SK-N-MC (cell line): Measurements from ENCODE around the gene ATP6V1G2.
"Not testable (repeated sequence)": the region's sequence is repeated elsewhere in the genome, so short reads cannot be mapped to it uniquely, and the experiment has no call there.

Source experiments
- DNase-seq: peaks from one replicate; pipeline ENCODE4 v3.0.0-alpha.2; 2011; ENCODE audit warnings: low read depth, low spot score
- H3K27ac ChIP-seq: fragments of 200-600 bp; sonication (generic); 2 replicates; pipeline ENCODE4 v1.5.1; 2016; ENCODE audit warnings: mixed run types
- H3K36me3 ChIP-seq: fragments of 200-600 bp; sonication (generic); 2 replicates; pipeline ENCODE4 v1.6.1; 2017; ENCODE audit warnings: antibody characterized with exemption, low read length, mixed read lengths; ENCODE audit not compliant: insufficient read depth
- H3K4me3 ChIP-seq: fragments of 200-600 bp; sonication (generic); 2 replicates; pipeline ENCODE4 v1.5.1; 2016
- H3K9ac ChIP-seq: fragments of 200-600 bp; sonication (generic); 2 replicates; pipeline ENCODE4 v1.8.0; 2017; ENCODE audit warnings: mixed run types, mixed read lengths; ENCODE audit not compliant: insufficient read length
- H3K9me3 ChIP-seq: fragments of 200-600 bp; sonication (generic); 2 replicates; pipeline ENCODE4 v1.6.1; 2017; ENCODE audit warnings: low read depth, mild to moderate bottlenecking, antibody characterized with exemption, low read length, moderate library complexity, mixed read lengths
- EZH2 ChIP-seq: fragments of 200-600 bp; sonication (generic); IDR thresholded peaks from one replicate; pipeline ENCODE4 v1.6.1; 2017; ENCODE audit warnings: antibody characterized with exemption
- FOXP2 ChIP-seq: optimal IDR thresholded peaks from 2 replicates; pipeline ENCODE3; 2011; ENCODE audit warnings: mild to moderate bottlenecking, moderate library complexity; ENCODE audit not compliant: insufficient read depth; ENCODE audit errors: extremely low read length, control extremely low read depth
- POLR2AphosphoS5 ChIP-seq: IDR thresholded peaks from 2 replicates; pipeline ENCODE4 v1.6.1; 2012; ENCODE audit warnings: mild to moderate bottlenecking, low read depth, low read length, borderline replicate concordance

ATP6V1G2 gene

DNA sequence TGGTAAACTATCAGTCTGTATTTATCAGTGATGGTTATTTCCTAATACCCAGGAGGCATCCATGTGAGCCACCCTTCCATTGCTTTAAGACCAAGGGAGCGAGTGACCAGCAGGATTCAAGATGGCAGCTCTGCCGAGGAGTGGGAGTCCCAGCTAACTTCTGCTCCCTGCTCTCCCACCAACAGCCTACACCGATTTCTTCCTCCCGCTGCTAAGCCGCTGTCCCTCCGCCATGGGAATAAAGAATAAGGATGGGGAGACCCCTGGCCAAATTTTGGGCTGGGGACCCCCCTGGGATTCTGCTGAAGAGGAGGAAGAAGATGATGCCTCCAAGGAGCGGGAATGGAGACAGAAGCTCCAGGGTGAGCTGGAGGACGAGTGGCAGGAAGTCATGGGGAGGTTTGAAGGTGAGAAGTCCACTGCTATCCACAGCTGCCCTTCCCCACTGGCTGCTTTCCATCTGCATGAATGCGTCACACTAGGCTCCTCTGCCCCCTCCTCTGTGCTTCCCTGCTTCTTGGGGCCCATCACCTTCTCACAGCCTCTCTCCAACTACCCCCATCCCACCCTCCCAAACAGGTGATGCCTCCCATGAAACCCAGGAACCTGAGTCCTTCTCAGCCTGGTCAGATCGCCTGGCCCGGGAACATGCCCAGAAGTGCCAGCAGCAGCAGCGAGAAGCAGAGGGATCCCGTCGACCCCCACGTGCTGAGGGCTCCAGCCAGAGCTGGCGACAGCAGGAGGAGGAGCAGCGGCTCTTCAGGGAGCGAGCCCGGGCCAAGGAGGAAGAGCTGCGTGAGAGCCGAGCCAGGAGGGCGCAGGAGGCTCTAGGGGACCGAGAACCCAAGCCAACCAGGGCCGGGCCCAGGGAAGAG is 11.3 kb upstream of the ATP6V1G2 start:
- no peak overlapping the region for H3K4me3 ChIP-seq
- H3K9ac ChIP-seq, result no peak overlapping the region
- peaks cover 18% of the 10 kb centered on the region; the same call in 1 of the 2 replicates for H3K36me3 ChIP-seq
- DNase-seq, result no peak
- no peak overlapping the region for H3K27ac ChIP-seq
- no peak for TF ChIP-seq FOXP2
- no peak for TF ChIP-seq POLR2AphosphoS5
- no peak for TF ChIP-seq EZH2
- H3K9me3 ChIP-seq, result no peaks in the 10 kb centered on the region

DNA sequence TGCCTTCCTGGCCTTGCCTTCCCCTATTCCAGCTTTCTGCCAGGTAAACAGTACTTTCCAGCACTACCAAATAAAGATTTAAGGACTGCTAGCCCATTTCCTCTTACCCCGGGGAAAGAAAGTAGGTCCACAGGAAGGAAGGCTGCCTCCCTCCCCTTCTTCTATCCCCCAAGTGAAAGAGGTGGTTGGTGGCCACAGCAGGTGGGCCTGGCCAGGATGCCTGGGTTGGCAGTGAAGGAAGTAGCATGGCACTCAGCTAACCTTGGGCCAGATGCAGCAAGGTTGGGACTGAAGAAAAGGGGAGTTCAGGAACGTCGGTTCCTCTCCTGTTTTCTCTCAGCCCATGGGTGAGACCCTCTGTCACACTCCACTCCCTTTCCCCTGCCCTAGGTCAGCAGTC is 9.9 kb upstream of the ATP6V1G2 start:
- peaks cover 18% of the 10 kb centered on the region; the same call in 1 of the 2 replicates for H3K36me3 ChIP-seq
- H3K27ac ChIP-seq, result no peak overlapping the region

GRCh38 chr6:31551371-31551770 is 5.0 kb upstream of the ATP6V1G2 start:
- H3K9ac ChIP-seq, H3K4me3 ChIP-seq, DNase-seq, H3K9me3 ChIP-seq, H3K27ac ChIP-seq: not testable (repeated sequence)
- H3K36me3 ChIP-seq, result peaks cover 28% of the 10 kb centered on the region; the same call in 1 of the 2 replicates

More for the DNA sequence above, 9.9 kb upstream of the ATP6V1G2 start:
- no peak overlapping the region for H3K9ac ChIP-seq
- TF ChIP-seq POLR2AphosphoS5, result no peak
- no peak for TF ChIP-seq EZH2
- no peak for TF ChIP-seq FOXP2
- no peak overlapping the region for H3K4me3 ChIP-seq
- H3K9me3 ChIP-seq, result no peaks in the 10 kb centered on the region
- DNase-seq, result no peak

DNA sequence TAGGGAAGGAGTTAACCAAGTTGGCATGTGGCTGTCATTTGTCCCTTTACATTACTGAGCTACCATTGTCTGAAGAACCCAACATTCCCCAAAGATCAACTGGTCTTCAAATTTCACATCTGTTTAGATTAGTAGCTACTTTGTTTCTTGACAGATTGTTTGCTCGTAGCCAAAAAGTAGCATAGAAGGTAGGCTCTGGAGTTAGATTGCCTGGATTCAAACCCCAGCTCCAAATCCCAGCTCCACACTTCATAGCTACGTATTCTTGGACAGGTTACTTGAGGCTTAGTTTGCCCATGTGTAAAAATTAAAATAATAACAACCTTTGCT is 2.1 kb upstream of the ATP6V1G2 start:
- Histone ChIP-seq H3K9me3 (no peaks in the 10 kb centered on the region), H3K9ac (peak overlapping the region; percentile 91)

DNA sequence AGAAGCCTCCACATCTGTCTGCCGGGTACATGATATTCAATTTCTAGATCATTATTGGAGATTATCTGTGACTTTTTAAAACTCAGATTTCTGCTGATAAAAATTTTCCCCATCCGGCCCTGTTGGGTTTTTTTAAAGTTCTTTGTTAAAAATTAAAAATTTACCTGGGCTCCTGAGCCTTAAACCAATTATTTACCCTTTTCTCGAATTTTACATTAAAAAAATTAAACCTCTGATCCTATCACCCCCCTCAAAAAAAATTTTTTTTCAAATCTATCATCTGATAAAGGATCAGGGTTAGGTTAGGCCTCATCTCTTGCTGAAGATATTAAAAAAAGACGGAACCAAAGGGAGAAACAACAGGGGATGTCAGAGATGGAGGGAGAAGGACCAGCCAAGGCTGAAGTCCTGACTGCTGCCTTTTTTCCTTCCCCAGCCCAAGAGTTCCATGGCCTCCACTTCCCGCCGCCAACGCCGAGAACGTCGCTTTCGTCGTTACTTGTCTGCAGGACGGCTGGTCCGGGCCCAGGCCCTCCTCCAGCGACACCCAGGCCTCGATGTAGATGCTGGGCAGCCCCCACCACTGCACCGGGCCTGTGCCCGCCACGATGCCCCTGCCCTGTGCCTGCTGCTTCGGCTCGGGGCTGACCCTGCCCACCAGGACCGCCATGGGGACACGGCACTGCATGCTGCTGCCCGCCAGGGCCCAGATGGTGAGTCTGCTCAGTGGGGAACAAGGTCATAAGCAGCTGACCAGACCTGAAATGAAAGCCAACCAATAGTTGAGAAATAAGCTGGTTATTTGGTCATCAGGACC is 1.5 kb upstream of the ATP6V1G2 start:
- Histone ChIP-seq H3K9ac (peak overlapping the region; percentile 91), H3K36me3 (peaks cover 19% of the 10 kb centered on the region; the same call in 1 of the 2 replicates), H3K4me3 (peak overlapping the region; percentile 86), H3K27ac (peak overlapping the region; percentile 92), H3K9me3 (no peaks in the 10 kb centered on the region)
- TF ChIP-seq EZH2 (no peak), POLR2AphosphoS5 (no peak), FOXP2 (no peak)
- DNase-seq, result no peak

More for the DNA sequence above, 2.1 kb upstream of the ATP6V1G2 start:
- peaks cover 23% of the 10 kb centered on the region; the same call in 1 of the 2 replicates for H3K36me3 ChIP-seq
- peak overlapping the region; percentile 86 for H3K4me3 ChIP-seq
- TF ChIP-seq POLR2AphosphoS5, result no peak
- no peak for TF ChIP-seq EZH2
- no peak for TF ChIP-seq FOXP2
- no peak for DNase-seq
- H3K27ac ChIP-seq, result peak overlapping the region; percentile 92

DNA sequence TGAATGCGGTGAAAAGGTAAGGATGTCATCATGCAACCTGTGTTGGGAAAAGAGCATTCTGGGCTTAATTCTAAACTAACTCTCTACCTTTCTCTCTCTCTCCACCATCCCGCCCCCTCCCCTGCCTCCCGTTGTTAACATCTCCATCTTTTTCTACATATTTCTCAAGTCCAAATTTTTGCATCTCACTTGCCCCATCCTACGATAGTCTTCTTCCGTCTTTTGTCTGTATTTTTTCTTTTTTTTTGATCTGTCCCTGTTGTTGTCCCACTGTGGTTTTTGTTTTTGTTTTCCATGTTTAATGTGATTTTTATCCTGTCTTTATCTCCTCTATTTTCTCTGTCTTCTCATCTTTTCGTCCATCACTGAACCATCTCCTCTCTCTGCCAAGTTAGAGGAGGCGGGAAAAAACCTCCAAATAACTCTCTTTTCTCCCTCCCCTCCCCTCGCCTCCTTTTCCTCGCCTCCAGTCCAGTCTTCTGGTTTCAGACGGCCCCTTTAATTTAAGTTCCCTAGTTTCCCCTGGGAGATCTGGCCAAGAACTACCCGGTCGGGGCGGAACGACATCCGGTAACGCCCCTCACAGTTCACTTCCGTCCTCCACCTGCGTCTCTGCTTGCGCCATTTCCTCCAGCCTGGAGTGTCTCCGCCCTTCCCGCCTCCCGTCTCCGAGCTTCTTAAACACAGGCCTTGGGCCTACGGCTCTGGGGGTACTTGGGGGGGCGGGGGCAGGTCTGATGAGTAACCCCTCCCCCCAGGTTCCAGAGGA is 734 bp upstream of the ATP6V1G2 start, which contains the start of gene NFKBIL1:
TSS of gene NFKBIL1 (plus strand) at position 651 of the 769 bp plus-strand sequence. CDS start at position 738, 87 bp downstream.
- H3K9me3 ChIP-seq, result no peaks in the 10 kb centered on the region
- DNase-seq, result peak; percentile 96
- TF ChIP-seq FOXP2 (no peak), POLR2AphosphoS5 (peak; percentile 74)
- H3K4me3 ChIP-seq, result peak within 1 kb of the TSS; percentile 86
- H3K9ac ChIP-seq, result peak within 1 kb of the TSS; percentile 91
- peaks cover 19% of the 10 kb centered on the region; the same call in 1 of the 2 replicates for H3K36me3 ChIP-seq
- peak within 1 kb of the TSS; percentile 92 for H3K27ac ChIP-seq

DNA sequence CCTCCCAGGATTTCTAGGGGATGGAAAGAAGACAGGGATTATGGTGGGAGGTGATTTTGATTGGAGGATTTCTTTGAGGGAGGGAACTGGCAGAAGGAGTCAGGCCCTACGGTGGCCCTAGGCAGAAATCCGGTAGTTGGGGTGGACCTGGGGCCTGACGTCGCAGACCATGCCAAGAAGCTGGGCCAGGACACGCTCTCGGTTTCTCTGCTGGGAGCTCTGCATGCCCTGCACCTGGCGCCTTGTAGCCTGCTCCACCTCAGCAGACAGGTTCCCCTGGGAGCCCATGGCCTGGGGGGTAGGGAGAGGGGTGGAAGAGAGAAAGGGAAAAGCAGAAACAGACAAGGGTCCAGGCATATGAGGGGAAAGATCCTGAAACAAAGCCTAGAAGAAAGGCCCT is 1.1 kb downstream of the ATP6V1G2 start:
- Histone ChIP-seq H3K36me3 (peaks cover 22% of the 10 kb centered on the region), H3K9ac (no peak overlapping the region), H3K27ac (no peak overlapping the region), H3K9me3 (no peaks in the 10 kb centered on the region), H3K4me3 (no peak overlapping the region)
- DNase-seq, result no peak
- TF ChIP-seq EZH2 (no peak), POLR2AphosphoS5 (no peak), FOXP2 (no peak)

GRCh38 chr6:31544676-31545075 is 1.7 kb downstream of the ATP6V1G2 start:
- DNase-seq, result no peak
- peaks cover 25% of the 10 kb centered on the region for H3K36me3 ChIP-seq
- no peak overlapping the region for H3K9ac ChIP-seq
- no peaks in the 10 kb centered on the region for H3K9me3 ChIP-seq
- no peak overlapping the region for H3K27ac ChIP-seq
- no peak overlapping the region for H3K4me3 ChIP-seq
- TF ChIP-seq POLR2AphosphoS5 (no peak), EZH2 (no peak), FOXP2 (no peak)

DNA sequence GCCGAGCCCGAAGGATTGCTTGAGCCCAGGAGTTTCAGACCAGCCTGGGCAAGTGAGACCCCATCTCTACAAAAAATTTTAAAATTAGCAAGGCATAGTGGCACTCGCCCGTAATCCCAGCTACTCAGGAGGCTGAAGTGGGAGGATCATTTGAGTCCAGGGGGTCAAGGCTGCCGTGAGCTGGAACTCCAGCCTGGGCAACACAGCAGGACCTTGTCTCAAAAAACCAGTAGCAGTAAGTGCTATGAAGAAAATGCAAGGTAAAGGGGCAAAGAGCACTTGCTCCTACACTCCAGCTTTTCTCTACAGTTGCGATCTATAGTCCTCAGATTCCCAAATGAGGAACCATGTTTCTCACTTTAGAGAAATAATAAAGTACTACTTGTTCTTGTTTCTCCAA is 2.8 kb downstream of the ATP6V1G2 start:
- H3K9me3 ChIP-seq, result no peaks in the 10 kb centered on the region
- DNase-seq, result no peak
- no peak overlapping the region for H3K27ac ChIP-seq
- TF ChIP-seq EZH2 (no peak), POLR2AphosphoS5 (no peak), FOXP2 (no peak)
- H3K36me3 ChIP-seq, result peaks cover 25% of the 10 kb centered on the region
- H3K9ac ChIP-seq, result no peak overlapping the region
- H3K4me3 ChIP-seq, result no peak overlapping the region
